ENCODE results near the gene DDX51. TPM values are rescaled to one million over a fixed set of nuclear protein-coding genes. Genes with fewer than 3 reads are reported as not detected.

Gene DDX51
- total RNA-seq, 1 experiment from 2014 or later: 38.1 TPM

DNA sequence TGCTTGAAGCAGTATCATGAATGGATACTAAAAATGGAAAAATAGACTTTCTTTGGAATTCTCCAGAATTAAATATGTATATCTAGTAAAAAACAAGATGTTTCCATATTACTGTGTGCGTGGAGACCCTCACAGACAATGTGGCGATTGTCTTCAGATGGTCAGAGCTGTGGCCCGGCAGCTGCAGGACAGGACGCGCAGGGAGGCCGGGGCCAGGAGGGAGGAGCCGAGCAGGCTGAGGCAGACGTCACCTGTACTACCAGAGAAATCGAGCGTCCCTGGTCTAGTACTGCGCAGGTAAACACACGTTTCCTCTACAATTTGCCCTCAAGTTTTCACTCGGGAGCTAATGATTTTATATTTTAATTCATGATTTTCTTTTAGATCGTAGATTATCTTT, 22.8 kb downstream of the DDX51 start (continued):
- no peak for TF ChIP-seq ATF3 (IDR thresholded peaks at IDR 0.05)
- TF ChIP-seq, protein P1, sequence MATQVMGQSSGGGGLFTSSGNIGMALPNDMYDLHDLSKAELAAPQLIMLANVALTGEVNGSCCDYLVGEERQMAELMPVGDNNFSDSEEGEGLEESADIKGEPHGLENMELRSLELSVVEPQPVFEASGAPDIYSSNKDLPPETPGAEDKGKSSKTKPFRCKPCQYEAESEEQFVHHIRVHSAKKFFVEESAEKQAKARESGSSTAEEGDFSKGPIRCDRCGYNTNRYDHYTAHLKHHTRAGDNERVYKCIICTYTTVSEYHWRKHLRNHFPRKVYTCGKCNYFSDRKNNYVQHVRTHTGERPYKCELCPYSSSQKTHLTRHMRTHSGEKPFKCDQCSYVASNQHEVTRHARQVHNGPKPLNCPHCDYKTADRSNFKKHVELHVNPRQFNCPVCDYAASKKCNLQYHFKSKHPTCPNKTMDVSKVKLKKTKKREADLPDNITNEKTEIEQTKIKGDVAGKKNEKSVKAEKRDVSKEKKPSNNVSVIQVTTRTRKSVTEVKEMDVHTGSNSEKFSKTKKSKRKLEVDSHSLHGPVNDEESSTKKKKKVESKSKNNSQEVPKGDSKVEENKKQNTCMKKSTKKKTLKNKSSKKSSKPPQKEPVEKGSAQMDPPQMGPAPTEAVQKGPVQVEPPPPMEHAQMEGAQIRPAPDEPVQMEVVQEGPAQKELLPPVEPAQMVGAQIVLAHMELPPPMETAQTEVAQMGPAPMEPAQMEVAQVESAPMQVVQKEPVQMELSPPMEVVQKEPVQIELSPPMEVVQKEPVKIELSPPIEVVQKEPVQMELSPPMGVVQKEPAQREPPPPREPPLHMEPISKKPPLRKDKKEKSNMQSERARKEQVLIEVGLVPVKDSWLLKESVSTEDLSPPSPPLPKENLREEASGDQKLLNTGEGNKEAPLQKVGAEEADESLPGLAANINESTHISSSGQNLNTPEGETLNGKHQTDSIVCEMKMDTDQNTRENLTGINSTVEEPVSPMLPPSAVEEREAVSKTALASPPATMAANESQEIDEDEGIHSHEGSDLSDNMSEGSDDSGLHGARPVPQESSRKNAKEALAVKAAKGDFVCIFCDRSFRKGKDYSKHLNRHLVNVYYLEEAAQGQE (IDR thresholded peaks at IDR 0.05; ENCODE audit: low read depth): no peak

DNA sequence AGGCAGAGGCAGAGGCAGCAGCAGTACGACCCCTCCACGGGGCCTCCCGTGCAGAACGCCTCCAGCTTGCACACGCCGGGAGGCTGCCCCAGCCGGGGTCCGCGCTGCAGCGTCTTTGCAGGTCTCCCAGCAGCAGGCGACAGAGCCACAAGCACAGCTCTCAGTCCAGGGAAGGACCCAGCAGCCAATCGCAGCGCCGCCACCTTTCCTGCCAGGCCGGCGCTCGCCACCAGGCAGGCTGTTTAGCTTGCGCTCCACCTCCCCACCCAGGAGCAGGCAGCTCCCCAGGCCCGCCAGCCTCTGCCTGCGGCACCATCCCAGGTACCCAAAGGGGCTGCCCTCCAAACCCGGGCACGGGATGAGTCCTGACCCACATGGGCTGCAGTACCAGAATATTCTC, 25.2 kb downstream of the DDX51 start:
- H3K4me2 ChIP-seq (ENCODE audit: low read length): no peak overlapping the region
- no peaks in the 10 kb centered on the region for H4K20me1 ChIP-seq (ENCODE audit: insufficient read depth)
- RAD21 ChIA-PET (ENCODE audit: low non-redundant PET in 1 of 2, low total read pairs in 2 of 2, uncharacterized antibody in 2 of 2, unreplicated experiment in 2 of 2): no interaction called here
- BruUV-seq (replicated peaks): no TSS peak
- CTCF ChIA-PET: no interaction called here
- intact Hi-C loops (cut with micrococcal nuclease): no loop called here
- no peak overlapping the region for H3K27ac ChIP-seq (ENCODE audit: low read depth, low read length)
- no peaks in the 10 kb centered on the region for H3K79me2 ChIP-seq (ENCODE audit: insufficient read depth, low read length)
- DNase-seq (ENCODE audit: low read depth, low spot score): no peak
- H3K9ac ChIP-seq (ENCODE audit: low read length): no peak overlapping the region
- H3K27me3 ChIP-seq (ENCODE audit: insufficient read depth, low read length): no peaks in the 10 kb centered on the region
- TF ChIP-seq EZH2phosphoT487 (IDR thresholded peaks at IDR 0.05; ENCODE audit: borderline replicate concordance) (no peak), ZBTB33 (IDR thresholded peaks at IDR 0.05; ENCODE audit: extremely low read depth, insufficient replicate concordance, low read length) (no peak), YY1 (IDR thresholded peaks at IDR 0.05; ENCODE audit: extremely low read depth, insufficient replicate concordance, low read depth, low read length) (no peak), SIN3A (IDR thresholded peaks at IDR 0.05; ENCODE audit: low read depth) (no peak), SRF (IDR thresholded peaks at IDR 0.05; ENCODE audit: low read depth) (no peak), SP1 (IDR thresholded peaks at IDR 0.05; ENCODE audit: low read depth) (no peak), ELF1 (IDR thresholded peaks at IDR 0.05; ENCODE audit: borderline replicate concordance, low read depth) (no peak)
- TF ChIP-seq, protein P1 (IDR thresholded peaks at IDR 0.05; ENCODE audit: low read depth): no peak
- TF ChIP-seq, protein P2, sequence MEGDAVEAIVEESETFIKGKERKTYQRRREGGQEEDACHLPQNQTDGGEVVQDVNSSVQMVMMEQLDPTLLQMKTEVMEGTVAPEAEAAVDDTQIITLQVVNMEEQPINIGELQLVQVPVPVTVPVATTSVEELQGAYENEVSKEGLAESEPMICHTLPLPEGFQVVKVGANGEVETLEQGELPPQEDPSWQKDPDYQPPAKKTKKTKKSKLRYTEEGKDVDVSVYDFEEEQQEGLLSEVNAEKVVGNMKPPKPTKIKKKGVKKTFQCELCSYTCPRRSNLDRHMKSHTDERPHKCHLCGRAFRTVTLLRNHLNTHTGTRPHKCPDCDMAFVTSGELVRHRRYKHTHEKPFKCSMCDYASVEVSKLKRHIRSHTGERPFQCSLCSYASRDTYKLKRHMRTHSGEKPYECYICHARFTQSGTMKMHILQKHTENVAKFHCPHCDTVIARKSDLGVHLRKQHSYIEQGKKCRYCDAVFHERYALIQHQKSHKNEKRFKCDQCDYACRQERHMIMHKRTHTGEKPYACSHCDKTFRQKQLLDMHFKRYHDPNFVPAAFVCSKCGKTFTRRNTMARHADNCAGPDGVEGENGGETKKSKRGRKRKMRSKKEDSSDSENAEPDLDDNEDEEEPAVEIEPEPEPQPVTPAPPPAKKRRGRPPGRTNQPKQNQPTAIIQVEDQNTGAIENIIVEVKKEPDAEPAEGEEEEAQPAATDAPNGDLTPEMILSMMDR (IDR thresholded peaks at IDR 0.05 in 2 of 3, conservative IDR thresholded peaks at IDR 0.05 in 1 of 3; ENCODE audit: borderline replicate concordance in 1 of 3, insufficient read depth in 1 of 3, low read depth in 2 of 3, low read length in 2 of 3): no peak
- ATAC-seq: no peak
- no peak overlapping the region for H2AFZ ChIP-seq (ENCODE audit: low read depth, low read length, poor library complexity, severe bottlenecking)
- no peak overlapping the region for H3K4me3 ChIP-seq (replicated peaks in 1 of 2; ENCODE audit: low read depth in 1 of 2, low read length in 2 of 2)
- H3K9me3 ChIP-seq (ENCODE audit: control insufficient read depth in 1 of 2, insufficient read depth in 1 of 2, low read depth in 1 of 2, low read length in 2 of 2): no peaks in the 10 kb centered on the region
- no peaks in the 10 kb centered on the region for H3K4me1 ChIP-seq (ENCODE audit: control insufficient read depth in 1 of 2, insufficient read depth in 2 of 2, low read length in 2 of 2)
- no peaks in the 10 kb centered on the region for H3K9me2 ChIP-seq (ENCODE audit: insufficient read depth)
- H3K36me3 ChIP-seq (ENCODE audit: control insufficient read depth in 1 of 2, insufficient read depth in 2 of 2, low read length in 2 of 2): peaks cover 4 to 8% of the 10 kb centered on the region in 2 experiments; a peak in 2 of 4 replicates
- POLR2A ChIA-PET: no interaction called here

All from HCT116 (cell line).